Measurements from ENCODE around the gene PHETA2. TPM values are rescaled to one million over a fixed set of nuclear protein-coding genes. Genes with fewer than 3 reads are reported as not detected.
A peak's percentile ranks its signal among the peaks of the same experiment; 100 is the strongest.
"Not testable (repeated sequence)": the region's sequence is repeated elsewhere in the genome, so short reads cannot be mapped to it uniquely, and the experiment has no call there.

Gene PHETA2
- total RNA-seq, 2 experiments from 2014 or later, result 1.8 to 2.6 TPM

DNA sequence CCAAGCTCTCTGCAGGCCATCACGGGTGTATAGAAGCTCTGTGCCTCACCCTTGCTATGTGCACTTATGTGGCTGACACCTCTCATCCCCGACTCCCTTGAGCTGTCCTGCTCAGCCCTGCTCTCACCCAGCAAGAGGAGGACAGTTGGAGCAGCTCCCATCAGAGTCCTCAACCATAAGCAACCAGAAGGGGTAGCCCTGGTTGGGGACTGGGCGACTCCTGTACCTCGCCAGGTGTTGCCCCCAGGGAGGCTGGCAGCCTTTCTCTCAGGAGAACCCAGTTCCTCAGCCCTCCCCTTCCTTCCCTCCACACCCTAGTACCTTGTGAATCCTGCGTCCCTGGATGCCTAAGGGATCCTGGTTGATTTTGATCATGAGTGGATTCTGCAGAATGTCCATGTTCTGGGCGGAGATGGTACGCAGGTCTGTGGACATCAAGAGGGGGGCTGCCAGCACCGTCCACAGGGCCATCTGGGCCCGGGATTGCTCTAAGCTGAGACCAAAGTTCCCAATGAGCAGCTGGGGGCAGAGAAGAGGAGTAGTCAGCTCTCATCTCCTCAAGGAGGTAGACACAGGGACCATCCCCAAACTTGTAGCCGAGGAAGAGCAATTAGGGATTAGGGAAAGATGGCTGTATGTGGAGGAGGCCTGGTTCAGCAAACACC is 11.4 kb upstream of the PHETA2 start:
- H3K4me3 Mint-ChIP-seq, result no peak overlapping the region
- peaks cover 67% of the 10 kb centered on the region for H3K36me3 Mint-ChIP-seq (ENCODE audit: low read depth)
- ChIA-PET POLR2A (no interaction called here), CTCF (interaction anchor here (0.6 to 1.0 kb wide), 2 partner anchors 11 to 447 kb away, joined by 3 read pairs; partner anchors contain the start of gene PHETA2)
- no peak for DNase-seq
- peaks cover 6% of the 10 kb centered on the region for H3K9me3 Mint-ChIP-seq
- H3K4me1 Mint-ChIP-seq, result peaks cover 2% of the 10 kb centered on the region
- H3K27me3 Mint-ChIP-seq, result no peaks in the 10 kb centered on the region
- H3K27ac Mint-ChIP-seq, result no peak overlapping the region

DNA sequence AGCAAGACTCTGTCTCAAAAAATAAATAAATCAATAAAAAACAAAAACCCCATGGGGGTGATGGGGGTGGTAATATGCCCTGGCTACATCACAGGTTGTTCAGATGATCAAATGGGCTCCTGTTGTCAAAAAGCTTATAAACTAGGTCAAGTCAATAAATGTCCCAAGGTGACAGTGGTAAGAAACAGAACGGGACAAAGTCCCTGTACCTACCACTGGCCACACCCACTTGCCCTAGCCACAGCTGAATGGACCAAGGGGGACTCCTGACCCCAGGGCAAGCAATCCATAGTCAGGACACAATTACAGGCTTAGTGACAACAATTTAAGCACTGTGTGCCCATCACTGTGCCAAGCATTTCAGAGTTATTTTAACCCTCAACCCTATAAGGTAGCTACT is 9.4 kb upstream of the PHETA2 start:
- Mint-ChIP-seq H3K36me3 (ENCODE audit: low read depth) (peaks cover 53% of the 10 kb centered on the region), H3K4me3 (no peak overlapping the region), H3K27me3 (no peaks in the 10 kb centered on the region), H3K9me3 (no peaks in the 10 kb centered on the region), H3K4me1 (peaks cover 10% of the 10 kb centered on the region), H3K27ac (no peak overlapping the region)
- ChIA-PET CTCF (interaction anchor here (1.0 kb wide), 1 partner anchor 26 kb away, joined by 4 read pairs; the partner anchor contains the start of gene NDUFA6), POLR2A (no interaction called here)
- DNase-seq, result no peak

DNA sequence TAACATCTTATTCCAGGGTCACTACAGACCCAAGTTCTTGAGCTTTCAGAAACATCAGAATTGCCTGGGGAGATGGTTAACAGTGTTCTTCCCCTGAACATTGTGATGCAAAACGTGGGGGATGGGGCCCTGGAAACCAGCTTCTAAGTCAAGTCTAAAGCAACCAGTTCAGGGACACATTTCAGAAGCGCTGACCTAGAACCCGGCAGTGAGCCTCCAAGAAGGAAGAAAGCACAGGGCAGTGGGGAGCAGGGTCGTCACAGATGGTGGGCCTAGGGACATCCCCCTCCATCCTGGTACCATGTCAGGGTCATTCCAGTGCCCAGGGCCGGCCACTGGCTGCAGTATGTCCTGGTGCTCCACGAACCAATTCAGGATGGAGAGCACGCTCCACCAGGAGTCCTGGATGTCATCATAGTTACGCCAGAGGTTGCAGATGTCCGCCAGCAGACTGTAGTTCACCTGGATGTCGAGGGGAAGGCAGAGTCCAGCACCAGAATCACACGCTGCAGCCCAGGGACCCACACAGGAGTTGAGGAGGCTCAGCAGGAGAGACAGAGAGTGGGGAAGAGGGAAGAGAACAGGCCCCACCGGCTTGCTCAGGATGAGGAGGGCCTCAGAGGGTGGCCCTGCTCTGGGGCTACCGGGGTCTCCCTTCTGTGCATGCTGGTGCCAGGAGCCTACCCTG is 8.5 kb upstream of the PHETA2 start:
- Mint-ChIP-seq H3K36me3 (ENCODE audit: low read depth) (peaks cover 44% of the 10 kb centered on the region), H3K27me3 (no peaks in the 10 kb centered on the region), H3K27ac (no peak overlapping the region), H3K9me3 (no peaks in the 10 kb centered on the region), H3K4me3 (no peak overlapping the region), H3K4me1 (peaks cover 16% of the 10 kb centered on the region)
- no peak for DNase-seq
- ChIA-PET CTCF (interaction anchor here (0.6 to 1.0 kb wide), 2 partner anchors 25 to 102 kb away, joined by 3 to 4 read pairs; partner anchors contain the start of gene NDUFA6), POLR2A (no interaction called here)

DNA sequence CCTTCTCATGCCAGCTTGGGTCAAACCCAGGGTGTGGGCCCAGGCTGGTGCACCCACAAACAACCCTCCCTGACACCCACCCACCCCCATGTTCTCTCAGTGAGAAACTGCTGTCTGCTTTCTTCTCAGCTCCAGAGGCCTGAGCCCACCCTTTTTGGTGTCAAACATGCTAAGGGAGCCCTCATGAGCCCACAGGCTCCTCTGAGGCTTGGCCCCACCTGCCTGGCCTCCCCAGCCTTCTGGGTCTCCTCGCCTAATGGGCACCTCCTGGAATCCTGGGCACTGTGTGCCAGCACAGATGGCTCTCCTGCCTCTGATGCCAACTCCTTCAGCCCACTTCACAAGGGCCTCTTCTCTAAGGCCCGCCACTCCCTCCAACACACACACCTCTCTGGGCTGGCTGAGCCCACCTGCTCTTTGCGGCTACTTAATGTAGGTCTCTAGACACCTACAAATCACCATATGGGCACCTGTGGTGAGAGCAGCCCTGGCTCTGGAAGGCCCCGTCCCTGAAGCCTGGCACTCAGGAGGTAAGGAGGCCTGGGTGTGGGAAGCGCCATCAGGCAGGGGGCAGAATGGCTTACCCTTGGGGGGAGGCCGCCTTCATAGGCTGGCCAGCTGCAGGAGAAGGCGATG is 7.8 kb upstream of the PHETA2 start:
- ChIA-PET POLR2A (no interaction called here), CTCF (interaction anchor here (0.6 kb wide), 1 partner anchor 33 kb away, joined by 3 read pairs; no protein-coding TSS in a partner anchor)
- Mint-ChIP-seq H3K4me1 (peaks cover 23% of the 10 kb centered on the region), H3K9me3 (no peaks in the 10 kb centered on the region), H3K4me3 (no peak overlapping the region), H3K36me3 (ENCODE audit: low read depth) (peaks cover 38% of the 10 kb centered on the region), H3K27ac (no peak overlapping the region), H3K27me3 (no peaks in the 10 kb centered on the region)
- no peak for DNase-seq

DNA sequence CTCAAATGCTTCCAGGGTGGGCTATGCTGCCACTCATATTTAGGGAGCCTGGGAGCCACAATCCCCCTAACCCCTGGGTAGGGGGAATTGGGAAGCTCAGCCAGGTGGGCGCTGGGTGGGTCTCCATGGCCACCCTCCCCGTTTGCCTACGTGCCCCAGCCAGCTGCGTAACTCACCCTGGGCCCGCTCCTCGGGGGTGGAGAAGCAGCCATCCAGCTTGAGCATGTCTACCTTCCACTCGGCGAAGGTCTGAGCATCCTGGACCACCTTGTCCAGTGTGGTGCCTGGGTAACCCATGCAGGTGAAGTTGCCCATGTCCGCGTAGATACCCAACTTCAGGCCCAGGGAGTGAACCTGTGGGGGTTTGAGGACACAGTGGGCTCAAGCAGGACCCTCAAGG is 7.1 kb upstream of the PHETA2 start:
- H3K36me3 Mint-ChIP-seq (ENCODE audit: low read depth), result peaks cover 38% of the 10 kb centered on the region
- H3K9me3 Mint-ChIP-seq, result no peaks in the 10 kb centered on the region
- ChIA-PET CTCF (interaction anchor here (0.6 kb wide), 1 partner anchor 32 kb away, joined by 3 read pairs; no protein-coding TSS in a partner anchor), POLR2A (no interaction called here)
- no peak for DNase-seq
- H3K27ac Mint-ChIP-seq, result no peak overlapping the region
- H3K4me1 Mint-ChIP-seq, result peaks cover 29% of the 10 kb centered on the region
- H3K4me3 Mint-ChIP-seq, result no peak overlapping the region
- no peaks in the 10 kb centered on the region for H3K27me3 Mint-ChIP-seq

DNA sequence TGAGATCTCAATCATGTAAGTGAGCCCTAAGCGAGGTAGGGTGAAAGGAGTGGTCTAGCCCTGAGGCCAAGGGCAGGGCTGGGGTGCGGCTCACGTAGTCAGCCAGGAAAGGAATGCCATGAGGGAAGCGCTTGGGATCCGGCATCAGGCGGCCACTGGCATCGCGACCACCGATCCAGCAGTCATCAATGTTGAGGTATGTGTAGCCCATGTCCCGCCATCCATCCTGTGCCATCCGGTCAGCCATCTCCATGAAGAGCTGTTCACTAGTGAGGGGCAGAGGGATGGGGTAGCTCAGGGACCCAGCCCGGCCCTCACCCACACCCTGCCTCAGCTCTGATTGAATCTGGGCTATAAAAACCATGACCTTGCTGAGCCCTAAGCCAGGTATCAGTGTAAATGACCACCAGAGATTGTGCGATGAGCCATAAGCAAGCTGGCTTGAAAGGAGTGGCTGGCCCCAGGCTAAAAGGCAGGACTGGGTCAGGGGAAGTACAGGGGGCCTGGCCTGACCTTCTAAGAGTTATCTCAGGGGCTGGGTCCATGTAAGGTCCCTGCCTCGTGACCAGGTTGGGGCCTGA is 6.3 kb upstream of the PHETA2 start:
- Mint-ChIP-seq H3K9me3 (no peaks in the 10 kb centered on the region), H3K4me3 (no peak overlapping the region), H3K27ac (no peak overlapping the region), H3K36me3 (ENCODE audit: low read depth) (peaks cover 33% of the 10 kb centered on the region), H3K4me1 (peaks cover 33% of the 10 kb centered on the region), H3K27me3 (no peaks in the 10 kb centered on the region)
- DNase-seq, result no peak
- ChIA-PET CTCF (interaction anchor here (1.2 kb wide), 1 partner anchor 22 kb away, joined by 3 read pairs; no protein-coding TSS in a partner anchor), POLR2A (no interaction called here)

DNA sequence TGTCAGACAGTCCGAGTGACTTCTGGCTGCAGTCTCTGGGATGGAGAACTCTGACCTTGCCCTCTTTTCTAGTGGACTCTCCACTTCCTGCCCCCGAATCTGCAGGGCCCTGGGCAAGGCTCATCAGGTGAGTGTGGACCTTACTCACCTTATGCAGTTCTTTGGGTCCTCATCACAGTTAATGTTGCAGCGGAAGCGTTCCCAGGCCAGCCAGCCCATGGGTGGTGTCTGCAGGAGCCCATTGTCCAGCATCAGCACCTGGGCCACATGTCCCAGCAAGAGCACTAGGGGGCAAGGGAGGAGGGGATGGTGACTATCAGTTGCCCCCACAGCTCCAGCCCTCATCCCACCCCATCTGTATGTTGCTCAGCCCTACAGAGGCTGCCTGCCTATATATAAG is 5.8 kb upstream of the PHETA2 start:
- Mint-ChIP-seq H3K4me1 (peaks cover 37% of the 10 kb centered on the region), H3K9me3 (no peaks in the 10 kb centered on the region), H3K27ac (no peak overlapping the region), H3K36me3 (ENCODE audit: low read depth) (peaks cover 28% of the 10 kb centered on the region), H3K27me3 (no peaks in the 10 kb centered on the region), H3K4me3 (no peak overlapping the region)
- DNase-seq, result no peak
- ChIA-PET POLR2A (no interaction called here), CTCF (interaction anchor here (1.2 kb wide), 1 partner anchor 22 kb away, joined by 3 read pairs; no protein-coding TSS in a partner anchor)

DNA sequence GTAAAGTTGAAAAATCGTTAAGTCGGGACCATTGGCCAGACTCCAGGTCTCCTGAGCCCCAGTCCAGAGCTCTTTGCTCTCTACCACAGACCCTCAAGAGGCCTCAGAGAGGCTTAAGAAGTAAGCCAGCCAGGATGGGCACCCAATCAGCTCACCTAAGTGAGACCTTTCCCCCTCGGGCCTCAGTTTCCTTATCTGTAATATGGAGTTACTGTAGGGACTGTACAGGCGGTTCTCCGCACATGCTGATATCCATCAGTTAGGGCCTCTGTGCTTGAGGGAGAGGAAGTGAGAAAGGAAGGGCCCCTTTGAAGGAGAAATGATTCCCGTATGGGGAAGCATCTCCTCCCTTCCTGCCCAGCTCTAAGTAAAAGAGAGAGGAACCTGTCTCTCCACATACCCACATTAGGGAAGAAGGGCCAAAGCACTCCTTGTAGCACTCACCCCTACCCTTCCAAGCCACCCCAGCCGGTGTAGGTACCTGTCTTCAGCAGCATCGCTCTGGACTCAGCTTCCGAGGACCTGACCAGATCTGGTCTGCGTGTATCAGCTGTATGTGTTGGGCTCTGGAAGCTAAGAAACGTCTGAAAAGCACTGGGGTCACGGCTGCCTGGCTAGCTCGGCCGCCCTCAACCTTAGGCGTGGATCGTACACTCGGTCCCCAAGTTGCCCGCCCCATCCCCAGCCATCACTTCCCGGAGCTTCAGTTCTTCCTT is 4.1 kb upstream of the PHETA2 start:
- no peak for DNase-seq
- Mint-ChIP-seq H3K4me3 (peak overlapping the region; percentile 87), H3K27me3 (no peaks in the 10 kb centered on the region), H3K9me3 (no peaks in the 10 kb centered on the region), H3K36me3 (ENCODE audit: low read depth) (peaks cover 20% of the 10 kb centered on the region), H3K4me1 (peaks cover 45% of the 10 kb centered on the region), H3K27ac (peak overlapping the region; percentile 93)
- CTCF ChIA-PET, result interaction anchor here (1.1 to 2.1 kb wide), 4 partner anchors 9 to 112 kb away, joined by 3 to 10 read pairs (median 6); partner anchors contain the start of genes NDUFA6 and SMDT1
- POLR2A ChIA-PET, result interaction anchor here (0.6 to 1.3 kb wide), 2 partner anchors 21 to 54 kb away, joined by 4 to 5 read pairs; partner anchors contain the start of gene NDUFA6

DNA sequence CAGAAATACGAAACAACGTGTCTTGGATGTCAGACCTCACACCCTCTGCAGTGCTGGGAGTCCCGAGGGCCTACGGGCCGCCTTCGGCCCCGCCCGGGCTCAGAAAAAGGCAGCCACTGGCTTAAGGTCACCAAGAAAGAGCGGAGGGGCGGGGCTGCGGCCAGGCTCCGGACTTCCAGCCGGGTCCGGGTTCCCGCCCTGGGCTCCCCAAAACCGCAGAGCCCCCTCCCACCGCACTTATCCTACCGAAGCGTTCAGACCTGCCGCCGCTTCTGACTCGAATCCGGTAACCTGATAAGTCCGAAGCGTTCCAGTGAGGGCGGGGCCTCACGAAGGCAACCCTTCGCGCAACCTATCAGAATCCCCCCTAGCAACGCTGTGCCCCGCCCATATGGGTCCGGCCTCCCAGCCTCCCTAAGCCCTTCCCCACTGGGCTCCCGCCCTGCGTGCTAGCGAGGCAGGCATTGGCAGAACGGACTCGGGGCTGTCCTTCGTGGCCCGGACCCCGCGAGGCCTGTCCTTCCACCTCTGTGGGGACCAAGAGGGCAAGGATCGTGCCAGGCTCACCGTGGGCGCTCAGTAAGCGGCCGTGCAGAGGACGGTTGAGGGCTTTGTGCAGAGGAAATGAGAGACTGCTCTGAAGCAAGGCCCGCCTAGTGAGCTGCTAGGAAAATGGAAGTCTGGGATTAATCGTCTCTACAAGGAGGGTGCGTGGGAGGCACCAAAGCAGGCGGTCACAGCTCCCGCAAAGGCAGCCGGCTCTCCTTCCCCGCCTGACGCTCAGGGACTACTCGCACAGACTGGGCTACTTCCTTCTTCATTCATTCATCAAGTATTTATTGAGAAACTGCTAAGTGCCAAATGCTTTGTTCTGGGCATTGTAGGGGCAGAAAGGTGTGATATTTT is 3.3 kb upstream of the PHETA2 start, which contains the start of gene NAGA:
Gene NAGA, minus strand, starts transcription at position 296 of the 906 bp plus-strand sequence. CDS start 515 bp downstream, outside the sequence.
- H3K36me3 Mint-ChIP-seq (ENCODE audit: low read depth), result peaks cover 15% of the 10 kb centered on the region
- peak; percentile 97 for DNase-seq
- H3K27me3 Mint-ChIP-seq, result no peaks in the 10 kb centered on the region
- CTCF ChIA-PET, result interaction anchor here (1.1 to 2.1 kb wide), 4 partner anchors 8 to 113 kb away, joined by 3 to 10 read pairs (median 6); partner anchors contain the start of genes NDUFA6 and SMDT1
- H3K4me3 Mint-ChIP-seq, result peak within 1 kb of the TSS; percentile 87
- no peaks in the 10 kb centered on the region for H3K9me3 Mint-ChIP-seq
- peaks cover 50% of the 10 kb centered on the region for H3K4me1 Mint-ChIP-seq
- POLR2A ChIA-PET, result interaction anchor here (1.3 kb wide), 1 partner anchor 20 kb away, joined by 5 read pairs; the partner anchor contains the start of gene NDUFA6
- peak within 1 kb of the TSS; percentile 93 for H3K27ac Mint-ChIP-seq

DNA sequence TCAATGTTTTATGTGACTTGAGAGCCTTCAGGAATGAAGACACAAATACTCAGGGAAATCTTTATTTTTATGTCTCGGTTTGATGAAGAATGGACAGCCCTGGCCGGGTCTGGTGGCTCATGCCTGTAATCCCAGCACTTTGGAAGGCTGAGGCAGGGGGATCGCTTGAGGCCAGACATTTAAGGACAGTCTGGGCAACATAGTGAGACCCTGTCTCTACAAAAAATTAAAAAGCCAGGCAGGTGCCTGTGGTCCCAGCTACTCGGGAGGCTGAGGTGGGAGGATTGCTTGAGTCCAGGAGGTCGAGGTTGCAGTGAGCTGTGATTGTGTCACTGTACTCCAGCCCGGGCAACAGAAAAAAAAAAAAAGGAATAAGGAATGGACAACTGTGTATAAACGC is 2.5 kb upstream of the PHETA2 start:
- CTCF ChIA-PET, H3K9me3 Mint-ChIP-seq, H3K27me3 Mint-ChIP-seq, DNase-seq: not testable (repeated sequence)
- Mint-ChIP-seq H3K4me3 (peak overlapping the region; percentile 87), H3K4me1 (peaks cover 50% of the 10 kb centered on the region), H3K27ac (peak overlapping the region; percentile 93), H3K36me3 (ENCODE audit: low read depth) (peaks cover 12% of the 10 kb centered on the region)
- POLR2A ChIA-PET, result interaction anchor here (0.6 to 1.3 kb wide), 2 partner anchors 19 to 368 kb away, joined by 4 to 5 read pairs; partner anchors contain the start of gene NDUFA6

DNA sequence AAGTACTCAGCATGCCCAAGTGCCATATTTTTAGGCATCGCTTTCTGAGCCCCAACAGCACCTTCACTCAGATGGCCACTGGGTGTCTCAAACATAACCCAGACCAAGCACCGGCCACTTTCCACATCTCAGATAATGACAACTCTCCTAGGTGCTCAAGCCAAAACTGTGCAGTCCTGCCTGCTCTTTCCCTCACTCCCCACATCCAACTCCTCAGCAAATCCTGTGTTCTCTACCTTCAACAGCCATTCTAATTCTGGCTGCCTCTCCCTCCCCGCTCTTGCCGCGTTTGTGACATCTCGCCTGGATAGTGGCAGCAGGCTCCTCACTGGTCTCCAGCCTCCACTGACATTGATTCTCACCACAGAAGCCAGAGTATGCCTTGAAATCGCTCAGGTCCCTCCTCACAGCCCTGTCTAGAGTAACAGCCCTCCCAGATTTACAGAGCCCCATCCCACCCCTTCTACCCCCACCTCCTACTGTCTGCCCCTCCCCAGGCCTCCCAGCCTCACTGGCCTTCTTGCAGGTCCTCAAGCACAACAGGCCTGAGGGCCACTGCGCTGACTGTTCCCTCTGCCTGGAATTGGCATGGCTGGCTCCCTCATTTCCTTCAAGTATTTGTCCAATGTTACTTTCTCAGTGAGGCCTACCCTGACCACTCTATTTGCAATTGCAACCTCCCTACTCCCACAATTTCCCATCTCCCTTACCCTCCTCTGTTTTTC is 1.3 kb upstream of the PHETA2 start:
- ChIA-PET POLR2A (no interaction called here), CTCF (no interaction called here)
- Mint-ChIP-seq H3K27me3 (no peaks in the 10 kb centered on the region), H3K4me3 (peak overlapping the region; percentile 49), H3K9me3 (no peaks in the 10 kb centered on the region), H3K27ac (peak overlapping the region; percentile 62), H3K4me1 (peaks cover 48% of the 10 kb centered on the region), H3K36me3 (ENCODE audit: low read depth) (peaks cover 7% of the 10 kb centered on the region)
- DNase-seq, result no peak

Data from activated CD4-positive, alpha-beta T cell treated with anti-CD3 and anti-CD28 coated beads, Interleukin-2, amount 10 ng/mL, durations not matched to agents 7 days and 5 days (primary cell).